ENCODE measurements around the gene BRINP1.

Gene BRINP1

DNA sequence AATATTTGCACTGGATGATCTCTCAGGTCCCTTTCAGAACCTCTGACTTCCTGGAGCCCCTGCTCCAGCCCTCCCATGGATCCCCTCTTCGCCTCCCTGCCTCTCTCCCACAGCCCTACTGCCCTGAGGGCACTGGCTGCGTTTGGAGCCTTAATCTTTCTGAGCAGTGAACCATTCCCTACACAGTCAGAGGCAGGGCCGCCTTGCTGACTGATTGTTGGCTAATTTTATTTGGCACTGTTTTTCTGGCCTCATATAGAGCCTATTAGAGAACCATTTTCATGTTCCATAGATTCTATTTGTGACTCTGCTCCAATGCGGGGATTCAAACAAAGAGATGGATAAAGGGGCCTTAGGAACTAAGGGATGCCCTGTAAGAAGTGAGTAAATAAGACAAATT is 91.1 kb downstream of the BRINP1 start:
- TF ChIP-seq, protein P1, sequence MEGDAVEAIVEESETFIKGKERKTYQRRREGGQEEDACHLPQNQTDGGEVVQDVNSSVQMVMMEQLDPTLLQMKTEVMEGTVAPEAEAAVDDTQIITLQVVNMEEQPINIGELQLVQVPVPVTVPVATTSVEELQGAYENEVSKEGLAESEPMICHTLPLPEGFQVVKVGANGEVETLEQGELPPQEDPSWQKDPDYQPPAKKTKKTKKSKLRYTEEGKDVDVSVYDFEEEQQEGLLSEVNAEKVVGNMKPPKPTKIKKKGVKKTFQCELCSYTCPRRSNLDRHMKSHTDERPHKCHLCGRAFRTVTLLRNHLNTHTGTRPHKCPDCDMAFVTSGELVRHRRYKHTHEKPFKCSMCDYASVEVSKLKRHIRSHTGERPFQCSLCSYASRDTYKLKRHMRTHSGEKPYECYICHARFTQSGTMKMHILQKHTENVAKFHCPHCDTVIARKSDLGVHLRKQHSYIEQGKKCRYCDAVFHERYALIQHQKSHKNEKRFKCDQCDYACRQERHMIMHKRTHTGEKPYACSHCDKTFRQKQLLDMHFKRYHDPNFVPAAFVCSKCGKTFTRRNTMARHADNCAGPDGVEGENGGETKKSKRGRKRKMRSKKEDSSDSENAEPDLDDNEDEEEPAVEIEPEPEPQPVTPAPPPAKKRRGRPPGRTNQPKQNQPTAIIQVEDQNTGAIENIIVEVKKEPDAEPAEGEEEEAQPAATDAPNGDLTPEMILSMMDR (conservative IDR thresholded peaks at IDR 0.05; ENCODE audit: low read length) = no peak
- no peak for DNase-seq (ENCODE audit: low read depth)

DNA sequence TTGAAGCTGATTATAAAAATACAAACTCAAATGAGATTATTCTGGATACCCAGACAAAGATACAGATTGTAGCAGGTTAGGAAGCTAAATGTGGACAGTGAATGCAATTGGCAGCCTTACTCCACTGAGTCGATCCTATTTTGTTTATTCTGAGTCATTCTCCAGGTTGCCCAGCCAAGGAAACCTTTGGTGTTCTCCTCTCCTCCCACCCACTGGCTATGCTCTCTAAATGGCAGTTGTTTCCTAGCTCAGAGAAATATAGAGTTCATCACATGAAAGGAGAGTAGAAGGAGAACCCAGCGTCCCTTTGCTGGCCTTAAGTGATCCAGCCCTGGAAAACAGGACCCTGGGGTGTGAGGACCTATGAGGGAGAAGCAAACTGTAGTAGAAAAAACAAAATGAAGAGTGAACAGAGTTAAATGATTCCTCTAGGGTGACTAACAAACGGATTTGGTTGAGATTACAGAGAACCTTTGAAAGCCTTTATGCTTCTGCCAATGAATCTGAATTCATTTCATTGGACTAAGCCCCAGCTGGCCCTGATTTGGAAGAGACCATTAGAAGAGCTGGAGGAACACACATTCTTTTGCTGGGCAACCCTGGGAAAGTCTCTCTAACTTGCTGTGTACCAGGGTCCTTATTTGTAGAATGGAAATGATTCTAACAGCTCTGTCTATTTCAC is 95.1 kb downstream of the BRINP1 start:
- no peak overlapping the region for H3K4me3 ChIP-seq (ENCODE audit: low read length)
- no peak for DNase-seq (ENCODE audit: low read depth)
- TF ChIP-seq, protein P1 (conservative IDR thresholded peaks at IDR 0.05; ENCODE audit: low read length) = no peak

More for the DNA sequence above, 91.1 kb downstream of the BRINP1 start:
- H3K4me3 ChIP-seq (ENCODE audit: low read length) = no peak overlapping the region

DNA sequence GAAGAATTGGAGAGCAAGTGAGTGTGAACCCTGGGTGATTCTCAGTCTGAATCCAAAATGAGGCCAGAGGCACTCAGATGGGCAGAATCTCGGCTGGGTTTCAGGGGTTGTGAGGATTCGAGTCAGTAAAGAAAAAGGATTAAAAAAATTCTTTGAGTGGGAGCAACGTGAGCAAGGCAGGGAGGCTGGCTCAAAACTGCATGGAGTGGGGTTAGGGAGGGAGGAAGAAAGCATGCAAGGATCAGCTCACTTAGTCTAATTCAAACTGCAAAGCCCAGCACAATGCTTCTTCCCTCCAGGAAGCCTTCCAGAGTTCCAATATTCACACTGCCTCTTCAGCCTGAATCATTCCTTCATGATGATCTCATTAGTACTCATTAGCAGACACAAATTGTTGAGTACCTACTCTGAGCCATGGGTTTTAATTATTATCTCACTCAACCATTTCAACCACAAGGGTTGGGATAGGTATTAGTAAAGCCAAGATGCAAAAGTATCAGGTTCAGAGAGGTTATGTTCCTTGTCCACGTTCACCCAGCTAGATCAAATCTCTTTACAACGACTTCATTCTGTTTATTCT is 95.8 kb downstream of the BRINP1 start:
- no peak for DNase-seq (ENCODE audit: low read depth)
- H3K4me3 ChIP-seq (ENCODE audit: low read length) = no peak overlapping the region
- TF ChIP-seq, protein P1 (conservative IDR thresholded peaks at IDR 0.05; ENCODE audit: low read length) = no peak

DNA sequence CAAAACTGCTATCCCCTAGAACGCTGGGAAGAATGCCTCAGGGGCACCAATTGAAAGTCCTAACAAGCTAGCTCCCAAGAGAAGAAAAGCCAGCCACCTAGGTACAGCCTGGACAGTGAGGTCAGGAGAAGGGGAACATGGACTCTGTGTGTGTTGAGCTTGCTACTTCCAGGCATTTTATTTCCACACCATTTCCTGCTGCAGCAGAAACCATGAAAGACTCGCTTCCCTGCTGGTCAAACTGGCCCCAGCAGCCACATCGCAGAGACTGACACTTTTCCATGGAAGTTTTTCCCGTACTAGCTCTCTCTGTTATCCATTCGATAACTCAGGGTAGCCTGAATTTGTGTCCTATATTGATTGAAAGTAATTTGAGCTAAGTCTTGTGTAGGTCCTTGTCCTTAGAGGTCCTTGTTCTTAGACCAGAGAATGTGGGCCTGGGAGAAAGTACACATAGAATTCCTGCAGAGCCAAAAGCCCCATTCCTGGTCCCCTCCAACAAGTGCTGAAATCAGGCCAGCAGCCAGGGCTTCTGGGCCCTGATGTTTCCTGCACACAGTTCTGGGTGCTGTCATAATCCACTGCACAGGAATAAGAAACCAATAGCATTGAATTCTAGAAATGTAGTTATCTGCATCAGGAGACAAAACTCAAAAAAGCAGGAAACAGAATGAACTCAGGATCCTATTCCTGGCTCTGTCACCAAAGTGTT is 96.6 kb downstream of the BRINP1 start:
- no peak overlapping the region for H3K4me3 ChIP-seq (ENCODE audit: low read length)
- DNase-seq (ENCODE audit: low read depth) = no peak
- TF ChIP-seq, protein P1 (conservative IDR thresholded peaks at IDR 0.05; ENCODE audit: low read length) = no peak

DNA sequence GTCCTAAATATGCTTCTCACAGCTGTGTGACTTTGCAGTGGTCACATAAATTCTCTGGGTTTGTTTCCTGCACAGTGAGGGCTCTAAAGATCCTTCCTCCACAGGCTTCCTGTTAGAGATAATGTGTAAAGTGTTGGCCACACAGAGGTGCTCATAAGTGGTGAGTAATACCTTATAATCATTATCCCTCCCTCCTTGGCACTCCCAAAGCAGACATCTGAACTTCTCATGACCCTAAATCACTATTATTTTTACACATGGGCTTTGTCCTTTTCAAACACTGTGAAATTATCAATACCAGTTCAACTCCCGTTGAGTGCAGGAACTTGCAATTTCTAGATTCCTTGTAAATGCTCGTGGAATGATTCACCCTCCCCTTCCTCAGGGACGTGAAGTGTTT is 100.2 kb downstream of the BRINP1 start:
- H3K4me3 ChIP-seq (ENCODE audit: low read length) = no peak overlapping the region
- TF ChIP-seq, protein P1 (conservative IDR thresholded peaks at IDR 0.05; ENCODE audit: low read length) = no peak
- no peak for DNase-seq (ENCODE audit: low read depth)

DNA sequence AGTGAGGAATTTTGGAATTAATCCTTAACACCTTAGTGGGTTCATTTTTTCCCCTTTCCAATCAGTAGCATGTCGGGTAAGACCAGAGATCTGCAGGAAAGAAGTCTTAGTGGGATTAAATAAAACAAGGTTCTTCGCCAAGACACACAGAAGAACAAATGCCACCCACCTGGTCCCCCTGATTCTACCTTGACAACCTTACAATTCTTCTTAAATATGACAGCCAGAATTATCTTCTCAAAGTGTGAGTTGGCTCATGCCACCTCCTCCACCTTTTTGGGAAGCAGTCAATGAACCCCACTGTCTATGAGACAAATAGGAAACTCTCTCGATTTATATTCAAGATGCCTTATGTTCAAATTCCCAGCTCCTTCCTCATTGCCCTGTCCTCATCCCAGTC is 105.1 kb downstream of the BRINP1 start:
- DNase-seq (ENCODE audit: low read depth) = no peak
- TF ChIP-seq, protein P1 (conservative IDR thresholded peaks at IDR 0.05; ENCODE audit: low read length) = no peak
- H3K4me3 ChIP-seq (ENCODE audit: low read length) = no peak overlapping the region

DNA sequence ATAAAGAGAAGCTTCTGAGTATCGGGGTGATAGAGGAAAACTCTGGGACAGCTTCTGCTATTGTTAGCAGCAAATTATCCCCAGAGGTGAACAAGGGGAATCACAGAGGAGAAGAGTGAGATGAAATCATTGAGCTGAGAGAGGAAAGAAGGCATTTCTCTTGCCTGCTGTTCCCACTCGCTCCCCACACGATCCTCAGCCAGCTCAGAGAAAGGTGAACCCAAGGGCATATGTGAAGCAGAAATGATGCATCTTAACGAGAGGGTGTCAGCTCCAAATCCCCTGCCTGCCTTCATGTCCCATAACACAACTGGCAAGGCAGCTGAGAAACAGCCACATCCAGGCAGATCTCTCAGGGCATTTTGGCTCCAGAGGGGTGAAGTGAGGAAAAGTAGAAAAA is 111.6 kb downstream of the BRINP1 start:
- no peak for DNase-seq (ENCODE audit: low read depth)
- no peak overlapping the region for H3K4me3 ChIP-seq (ENCODE audit: low read length)
- TF ChIP-seq, protein P1 (conservative IDR thresholded peaks at IDR 0.05; ENCODE audit: low read length) = no peak
